Panc1 (cell line): ENCODE results near the gene CACNA2D4. TPM values are rescaled to one million over a fixed set of nuclear protein-coding genes. Genes with fewer than 3 reads are reported as not detected.

Experiments
- ATAC-seq: fragments of 200-7000 bp; cut with Tn5 transposase; 2 replicates; pipeline ENCODE4 v1.9.1; 2020; ENCODE audit warnings: mild to moderate bottlenecking, moderate library complexity
- BruUV-seq: library from RNA; stranded (reverse); fragments of 400-500 nt; replicated peaks from 2 replicates; lab custom pipeline; 2021; lab: Mats Ljungman, UMichigan
- CTCF ChIA-PET: fragments of 300-600 bp; sonication (Branson Sonifier 250); formaldehyde crosslinking; loops from one replicate; lab custom pipeline; 2022; ENCODE audit warnings: antibody characterized with exemption; lab: Charles Lee
- POLR2A ChIA-PET: fragments of 300-600 bp; sonication (Branson Sonifier 250); formaldehyde crosslinking; loops from one replicate; lab custom pipeline; 2022; ENCODE audit warnings: antibody characterized with exemption; lab: Charles Lee
- DNase-seq: peaks from one replicate; pipeline ENCODE4 v3.0.0-alpha.2; 2010; ENCODE audit warnings: low read depth, low spot score
- H3K27ac ChIP-seq: 2 replicates; pipeline ENCODE4 v1.5.1; 2011; ENCODE audit warnings: mild to moderate bottlenecking, low read length, inconsistent platforms
- H3K27me3 ChIP-seq: fragments of 200-500 bp; sonication (Bioruptor generic); 2 replicates; pipeline ENCODE4 v1.6.0; 2014; ENCODE audit warnings: low read length, inconsistent platforms; ENCODE audit not compliant: control insufficient read depth, insufficient read depth
- H3K36me3 ChIP-seq: fragments of 200-500 bp; sonication (Bioruptor generic); 2 replicates; pipeline ENCODE4 v1.5.1; 2014; ENCODE audit warnings: inconsistent platforms, mild to moderate bottlenecking, low read length, moderate library complexity; ENCODE audit not compliant: control insufficient read depth, insufficient read depth
- H3K4me1 ChIP-seq: 2 replicates; pipeline ENCODE4 v1.5.1; 2011; ENCODE audit warnings: inconsistent platforms, mild to moderate bottlenecking, low read length, moderate library complexity; ENCODE audit not compliant: control insufficient read depth, insufficient read depth
- H3K4me3 ChIP-seq, 2 experiments: 2 replicates each; pipeline ENCODE4 v1.5.1; 2011 to 2012; ENCODE audit warnings: low read depth in 2 of 2, low read length in 2 of 2, mild to moderate bottlenecking in 2 of 2, inconsistent platforms in 1 of 2, moderate library complexity in 1 of 2
- H3K9me3 ChIP-seq: fragments of 200-500 bp; sonication (Bioruptor generic); 2 replicates; pipeline ENCODE4 v1.5.1; 2014; ENCODE audit warnings: low read depth, mild to moderate bottlenecking, inconsistent platforms, low read length, moderate library complexity; ENCODE audit not compliant: control insufficient read depth, insufficient read depth
- CTCF ChIP-seq: fragments of 450-650 bp; IDR thresholded peaks from 2 replicates; pipeline ENCODE4 v1.5.1; 2017; ENCODE audit warnings: mild to moderate bottlenecking
- POLR2AphosphoS5 ChIP-seq: IDR thresholded peaks from 2 replicates; pipeline ENCODE4 v1.6.1; 2012; ENCODE audit warnings: mild to moderate bottlenecking, low read depth, low read length, moderate library complexity
- REST ChIP-seq, 2 experiments: IDR thresholded peaks; 2 replicates each; pipeline ENCODE4 v1.6.1; 2011 to 2012; ENCODE audit warnings: low read depth in 2 of 2, control low read depth in 1 of 2, low read length in 1 of 2, mild to moderate bottlenecking in 1 of 2, moderate library complexity in 1 of 2; ENCODE audit not compliant: insufficient read depth in 1 of 2
- SIN3A ChIP-seq: IDR thresholded peaks from 2 replicates; pipeline ENCODE4 v1.6.1; 2012; ENCODE audit warnings: low read depth, mild to moderate bottlenecking, low read length, moderate library complexity, borderline replicate concordance; ENCODE audit not compliant: insufficient read depth
- in situ Hi-C: cut with HindIII; loops from 2 replicates; pipeline ENCODE4 v1.10.0; 2016; ENCODE audit warnings: low sequenced_read_pairs, low pct_unique_long_range_greater_than_20kb
- intact Hi-C: fragments of 100-400 bp; cut with micrococcal nuclease; formaldehyde crosslinking; loops from one replicate; pipeline ENCODE4 v1.10.0; 2022; ENCODE audit not compliant: unreplicated experiment
- total RNA-seq: library from RNA; stranded (reverse); gene quantifications from one replicate; pipeline ENCODE4 v1.2.1, GENCODE V29; 2021; ENCODE audit not compliant: unreplicated experiment

The CACNA2D4 gene
- total RNA-seq, 1 experiment from 2014 or later = 0.15 TPM

GRCh38 chr12:1869145-1869544 is 49.3 kb downstream of the CACNA2D4 start:
- ChIA-PET POLR2A (no interaction called here), CTCF (no interaction called here)
- no peaks in the 10 kb centered on the region for H3K9me3 ChIP-seq
- no peak for ATAC-seq
- intact Hi-C loops = no loop called here
- H3K27ac ChIP-seq = no peak overlapping the region
- no peak overlapping the region for H3K4me3 ChIP-seq
- H3K4me1 ChIP-seq = no peaks in the 10 kb centered on the region
- no TSS peak for BruUV-seq
- no peaks in the 10 kb centered on the region for H3K36me3 ChIP-seq
- in situ Hi-C loops = no loop called here
- DNase-seq = no peak
- no peaks in the 10 kb centered on the region for H3K27me3 ChIP-seq
- TF ChIP-seq CTCF (no peak), REST (IDR thresholded peaks at IDR 0.05; ENCODE audit: insufficient read depth in 1 of 2, low read depth in 2 of 2, low read length in 1 of 2) (no peak), SIN3A (no peak), POLR2AphosphoS5 (no peak)

- in situ Hi-C loops = no loop called here
- no peak overlapping the region for H3K4me3 ChIP-seq
- intact Hi-C loops = no loop called here
- TF ChIP-seq REST (IDR thresholded peaks at IDR 0.05; ENCODE audit: insufficient read depth in 1 of 2, low read depth in 2 of 2, low read length in 1 of 2) = no peak
- ChIA-PET CTCF (no interaction called here), POLR2A (no interaction called here)
- H3K27me3 ChIP-seq = no peaks in the 10 kb centered on the region
- no peak overlapping the region for H3K27ac ChIP-seq
- ATAC-seq (no peak), DNase-seq (no peak)
- H3K9me3 ChIP-seq = no peaks in the 10 kb centered on the region
- H3K4me1 ChIP-seq = no peaks in the 10 kb centered on the region
- no TSS peak for BruUV-seq
- no peaks in the 10 kb centered on the region for H3K36me3 ChIP-seq
Measured at GRCh38 chr12:1865284-1865866, 53.1 kb downstream of the CACNA2D4 start.
